ENCODE results near the gene DUSP15.

GRCh38 chr20:31820228-31820627, 50.1 kb downstream of the DUSP15 start:
- TF ChIP-seq CTCF (conservative IDR thresholded peaks at IDR 0.05) (no peak), EZH2 (IDR thresholded peaks at IDR 0.05; ENCODE audit: low read depth) (no peak)

All from PC-9 (cell line).